Activated CD8-positive, alpha-beta memory T cell treated with anti-CD3 and anti-CD28 coated beads for 48 hours (primary cell): ENCODE measurements around the gene CCDC86.

Experiments
- DNase-seq, 3 experiments: peaks; one replicate each; pipeline ENCODE4 v3.0.0-alpha.2; 2020; ENCODE audit warnings: low read depth in 2 of 3, low spot score in 2 of 3

Gene CCDC86

DNA sequence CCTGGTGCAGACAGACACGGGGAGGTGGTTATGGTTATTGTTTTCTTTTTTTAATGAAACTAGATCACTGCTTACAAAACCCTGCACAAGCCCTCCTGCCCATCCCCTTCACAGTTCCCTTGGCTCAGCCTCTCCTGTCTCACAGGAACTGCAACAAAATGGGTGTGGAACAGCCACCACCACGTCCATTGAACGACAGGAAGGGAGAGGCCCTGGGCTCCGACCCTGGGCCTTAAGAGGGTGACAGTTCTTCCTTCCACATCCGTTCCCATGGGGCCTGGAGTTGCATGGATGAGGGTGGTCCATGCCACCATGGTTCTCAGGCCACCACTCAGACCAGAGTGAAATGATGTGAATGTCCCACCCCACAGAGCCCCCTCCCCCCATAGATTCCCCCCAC, 48.8 kb downstream of the CCDC86 start:
- no peak for DNase-seq

DNA sequence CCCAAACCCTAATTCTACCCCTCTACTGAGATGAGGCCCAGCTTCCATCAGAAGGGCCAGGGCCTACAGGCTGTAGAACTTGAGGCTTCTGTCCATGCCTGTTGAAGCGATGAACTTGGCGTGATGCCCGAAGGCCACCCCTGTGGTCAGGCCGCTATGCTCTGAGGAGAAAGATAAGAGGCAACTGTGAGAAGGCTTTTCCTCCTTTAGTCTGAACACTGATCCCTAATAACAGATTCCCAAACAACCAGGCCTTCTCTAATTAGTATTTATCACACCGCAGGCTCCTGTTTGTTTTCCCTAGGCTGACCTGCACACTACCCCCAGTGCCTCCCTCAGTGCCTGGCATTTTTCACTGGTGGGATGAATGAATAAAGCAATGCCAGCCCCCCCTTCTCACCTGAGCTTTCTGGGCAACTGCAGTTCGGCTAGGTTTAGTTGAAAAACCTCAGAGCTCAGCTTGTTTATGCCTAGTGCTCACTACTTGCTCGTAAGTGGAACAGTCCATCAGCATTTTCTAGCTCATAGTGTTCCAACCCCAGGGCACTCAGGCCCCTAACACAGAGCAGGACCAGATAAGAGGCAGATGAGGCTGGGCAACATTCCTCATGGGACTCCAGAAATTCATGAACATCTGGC, 49.3 kb downstream of the CCDC86 start:
- DNase-seq: no peak

DNA sequence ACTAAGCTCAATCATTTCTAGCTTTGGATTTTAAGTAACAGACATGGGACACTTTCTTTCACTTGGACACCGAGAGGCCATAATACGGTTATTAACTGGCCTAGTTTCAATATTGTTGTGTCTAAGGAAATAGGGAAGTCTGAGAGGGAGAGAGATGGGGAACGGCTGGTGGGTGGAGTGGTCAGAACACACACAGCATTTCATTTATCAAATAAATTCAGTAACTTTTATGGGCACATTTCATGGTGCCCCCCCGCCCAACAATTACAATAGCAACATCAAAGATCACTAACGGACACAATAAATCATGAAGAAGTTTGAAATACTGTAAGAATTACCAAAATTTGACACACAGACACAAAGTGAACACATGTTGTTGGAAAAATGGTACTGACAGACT, 53.8 kb downstream of the CCDC86 start:
- DNase-seq: no peak

DNA sequence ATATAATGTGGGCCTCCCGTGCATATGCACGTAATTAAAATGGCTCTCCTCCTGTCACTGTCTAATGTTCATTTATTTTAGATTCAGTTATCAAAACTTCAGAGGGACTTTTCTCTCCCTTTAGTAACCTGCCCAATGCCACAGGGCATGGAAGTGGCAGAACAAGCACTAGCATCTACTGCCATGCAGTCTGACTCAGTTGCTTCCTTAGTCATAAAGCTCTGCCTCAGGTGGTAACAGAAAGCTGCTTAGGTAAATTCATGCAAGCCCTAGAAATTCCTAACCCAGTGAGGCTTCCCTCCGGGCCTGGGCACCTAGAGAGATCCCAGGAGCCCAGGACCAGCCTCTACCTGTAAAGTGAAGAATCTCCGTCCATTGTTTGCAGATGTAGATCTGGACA, 55.6 kb downstream of the CCDC86 start:
- no peak for DNase-seq

GRCh38 chr11:60899046-60899936, 57.4 kb downstream of the CCDC86 start:
- DNase-seq: no peak

DNA sequence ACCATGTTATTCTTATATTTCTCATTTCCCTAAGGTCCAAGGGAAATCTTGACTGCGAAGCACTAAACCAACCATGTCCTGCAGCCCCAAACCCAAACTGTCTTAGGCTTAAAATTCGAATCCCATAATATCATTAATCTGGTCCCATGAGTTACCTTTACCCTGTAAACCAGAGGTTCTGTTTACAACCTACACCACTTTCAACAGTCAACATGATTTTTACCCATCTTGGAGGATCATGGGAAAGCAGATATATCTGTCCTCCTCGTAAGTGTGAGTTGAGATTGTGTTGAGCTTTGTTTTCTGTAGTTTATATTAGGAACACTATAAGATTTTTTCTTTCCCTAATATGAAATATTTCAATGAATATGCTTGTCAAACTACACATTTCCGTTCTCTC, 58.1 kb downstream of the CCDC86 start:
- no peak for DNase-seq
